ENCODE results near the gene SMIM43.
A peak's percentile ranks its signal among the peaks of the same experiment; 100 is the strongest.

Gene SMIM43

DNA sequence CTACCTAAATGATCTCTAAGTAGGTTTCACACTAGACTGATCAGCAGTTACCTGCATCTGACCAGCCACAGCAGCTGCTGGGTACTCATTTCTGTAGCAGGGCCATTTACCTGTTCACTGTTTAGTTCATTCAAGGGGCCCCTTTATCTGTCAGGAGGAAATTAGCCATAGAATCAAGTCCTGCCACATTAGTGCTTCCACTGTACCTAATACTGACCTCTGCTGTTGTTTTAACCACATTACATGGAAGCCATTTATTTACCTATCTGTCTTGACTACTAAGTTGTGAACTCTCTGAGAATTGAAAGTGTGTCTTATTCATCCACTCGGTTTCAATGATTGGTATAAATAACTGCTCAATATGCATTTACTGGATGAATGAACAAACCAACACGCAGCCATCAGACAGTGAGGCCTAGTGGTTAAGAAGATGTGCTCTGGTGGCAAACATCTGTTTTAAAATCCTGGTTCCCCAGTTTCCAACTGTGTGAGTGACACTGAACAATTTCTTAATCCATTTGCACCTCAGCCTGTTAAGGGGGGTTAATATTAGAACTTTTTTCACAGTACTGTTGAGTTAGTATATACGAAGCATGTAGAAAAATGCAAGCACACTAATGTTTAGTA is 38.2 kb downstream of the SMIM43 start:
- H3K4me3 ChIP-seq (ENCODE audit: low read depth, low read length) = no peak overlapping the region

DNA sequence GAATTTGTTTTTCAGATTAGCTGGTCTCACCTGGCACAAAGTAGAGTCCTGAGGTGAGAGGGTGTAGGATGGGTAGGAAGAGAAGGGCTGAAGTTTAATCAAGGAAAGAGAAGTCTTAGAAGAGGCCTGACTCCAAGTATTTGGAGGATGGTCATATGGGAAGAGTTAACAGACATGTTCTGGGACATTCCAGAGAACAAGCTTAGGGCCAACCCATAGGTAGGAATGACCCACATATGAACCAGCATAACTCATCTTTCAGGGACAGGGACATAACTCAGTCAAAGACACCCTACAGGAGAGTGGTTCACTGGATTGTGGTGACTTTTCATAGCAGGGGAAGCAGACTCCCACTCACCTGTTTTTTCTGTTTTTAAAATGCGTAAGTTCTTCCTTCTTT is 40.3 kb downstream of the SMIM43 start:
- no peak overlapping the region for H3K4me3 ChIP-seq (ENCODE audit: low read depth, low read length)
- TF ChIP-seq, protein P1, sequence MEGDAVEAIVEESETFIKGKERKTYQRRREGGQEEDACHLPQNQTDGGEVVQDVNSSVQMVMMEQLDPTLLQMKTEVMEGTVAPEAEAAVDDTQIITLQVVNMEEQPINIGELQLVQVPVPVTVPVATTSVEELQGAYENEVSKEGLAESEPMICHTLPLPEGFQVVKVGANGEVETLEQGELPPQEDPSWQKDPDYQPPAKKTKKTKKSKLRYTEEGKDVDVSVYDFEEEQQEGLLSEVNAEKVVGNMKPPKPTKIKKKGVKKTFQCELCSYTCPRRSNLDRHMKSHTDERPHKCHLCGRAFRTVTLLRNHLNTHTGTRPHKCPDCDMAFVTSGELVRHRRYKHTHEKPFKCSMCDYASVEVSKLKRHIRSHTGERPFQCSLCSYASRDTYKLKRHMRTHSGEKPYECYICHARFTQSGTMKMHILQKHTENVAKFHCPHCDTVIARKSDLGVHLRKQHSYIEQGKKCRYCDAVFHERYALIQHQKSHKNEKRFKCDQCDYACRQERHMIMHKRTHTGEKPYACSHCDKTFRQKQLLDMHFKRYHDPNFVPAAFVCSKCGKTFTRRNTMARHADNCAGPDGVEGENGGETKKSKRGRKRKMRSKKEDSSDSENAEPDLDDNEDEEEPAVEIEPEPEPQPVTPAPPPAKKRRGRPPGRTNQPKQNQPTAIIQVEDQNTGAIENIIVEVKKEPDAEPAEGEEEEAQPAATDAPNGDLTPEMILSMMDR (IDR thresholded peaks at IDR 0.05; ENCODE audit: borderline replicate concordance, insufficient read depth, low read depth, low read length) = no peak

More for the DNA sequence above, 38.2 kb downstream of the SMIM43 start:
- TF ChIP-seq, protein P1 (IDR thresholded peaks at IDR 0.05; ENCODE audit: borderline replicate concordance, insufficient read depth, low read depth, low read length) = peak; percentile 61

DNA sequence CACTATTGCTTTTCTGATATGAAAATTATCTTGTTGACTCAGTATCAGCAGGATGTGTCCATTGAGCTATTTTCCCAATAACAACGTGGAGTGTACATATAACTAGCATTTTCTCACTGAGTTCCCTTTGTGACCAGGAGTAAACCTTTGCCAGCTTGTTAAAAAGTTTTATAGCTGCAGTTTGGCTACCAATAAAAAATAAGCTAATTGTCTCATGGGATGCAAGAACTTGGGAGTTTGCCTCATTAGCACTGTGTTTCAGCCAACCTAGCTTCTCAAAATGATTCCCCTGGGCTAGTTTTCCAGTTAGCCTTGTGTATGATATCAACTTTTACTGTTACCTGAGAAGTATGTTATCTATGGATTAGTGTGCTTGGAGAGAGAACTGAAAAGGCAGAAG is 43.3 kb downstream of the SMIM43 start:
- no peak overlapping the region for H3K4me3 ChIP-seq (ENCODE audit: low read depth, low read length)
- TF ChIP-seq, protein P1 (IDR thresholded peaks at IDR 0.05; ENCODE audit: borderline replicate concordance, insufficient read depth, low read depth, low read length) = no peak

DNA sequence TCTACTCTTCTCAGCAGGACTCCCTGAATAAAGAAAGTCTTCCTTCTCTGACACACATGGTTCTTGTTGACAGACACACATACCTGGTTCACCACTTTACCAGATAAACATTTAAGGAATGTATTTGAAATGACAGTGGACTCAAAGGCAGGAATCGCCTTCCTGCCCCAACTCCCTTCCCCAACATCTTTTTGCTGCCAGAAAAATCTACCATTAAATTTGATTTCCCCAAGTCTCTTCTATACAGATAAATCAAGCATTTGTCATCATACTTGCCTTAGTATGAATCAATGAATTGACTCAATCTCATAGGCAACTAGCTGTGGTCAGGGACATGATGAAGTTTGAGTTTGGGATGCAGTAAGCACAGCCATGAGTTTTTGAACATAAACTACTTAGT is 44.9 kb downstream of the SMIM43 start:
- H3K4me3 ChIP-seq (ENCODE audit: low read depth, low read length) = no peak overlapping the region
- TF ChIP-seq, protein P1 (IDR thresholded peaks at IDR 0.05; ENCODE audit: borderline replicate concordance, insufficient read depth, low read depth, low read length) = no peak

DNA sequence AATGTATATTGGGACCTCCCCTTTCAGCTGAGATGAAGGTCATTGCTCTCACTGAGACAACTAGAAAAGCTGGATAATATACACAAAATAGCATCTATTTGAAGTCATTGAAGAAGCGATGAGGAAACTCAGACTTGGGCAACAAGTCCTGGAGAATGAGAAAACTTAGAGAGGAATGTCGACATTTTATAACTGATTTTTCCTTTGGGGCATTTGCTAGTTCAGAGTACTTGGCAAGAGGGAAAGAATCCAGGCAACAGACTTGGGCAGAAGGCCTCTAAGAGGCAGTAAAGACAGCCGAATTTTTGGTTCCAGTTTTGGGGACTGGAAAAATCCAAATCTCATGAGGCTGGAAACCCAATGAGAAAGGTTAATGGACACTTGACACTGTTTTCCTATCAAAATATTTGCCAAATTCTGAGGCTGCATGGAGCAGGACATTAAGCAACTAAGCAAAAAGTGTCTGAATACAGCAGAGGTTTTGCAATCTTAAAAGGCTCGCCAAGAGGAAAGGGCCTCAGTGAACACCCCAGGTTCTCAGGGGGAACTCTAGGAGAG is 47.2 kb downstream of the SMIM43 start:
- H3K4me3 ChIP-seq (ENCODE audit: low read depth, low read length) = no peak overlapping the region
- TF ChIP-seq, protein P1 (IDR thresholded peaks at IDR 0.05; ENCODE audit: borderline replicate concordance, insufficient read depth, low read depth, low read length) = no peak

DNA sequence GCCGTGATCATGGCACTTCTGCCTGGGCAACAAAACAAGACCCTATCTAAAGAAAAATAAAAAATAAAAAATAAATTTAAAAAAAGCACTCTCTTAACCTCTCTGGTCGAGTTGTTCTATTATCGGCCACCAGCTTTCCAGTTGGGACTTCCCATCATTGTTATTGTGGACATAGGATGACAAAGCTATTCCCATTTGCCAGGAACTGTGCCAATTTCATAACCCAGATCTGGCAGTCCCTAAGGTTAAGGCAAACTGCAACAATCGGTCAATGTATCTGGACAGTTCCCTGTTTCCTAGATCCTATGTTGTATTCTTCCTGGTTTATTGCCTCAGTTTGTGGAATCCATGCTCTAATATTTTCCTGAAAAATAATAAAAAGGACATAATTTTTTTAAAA is 50.4 kb downstream of the SMIM43 start:
- TF ChIP-seq, protein P1 (IDR thresholded peaks at IDR 0.05; ENCODE audit: borderline replicate concordance, insufficient read depth, low read depth, low read length) = no peak

DNA sequence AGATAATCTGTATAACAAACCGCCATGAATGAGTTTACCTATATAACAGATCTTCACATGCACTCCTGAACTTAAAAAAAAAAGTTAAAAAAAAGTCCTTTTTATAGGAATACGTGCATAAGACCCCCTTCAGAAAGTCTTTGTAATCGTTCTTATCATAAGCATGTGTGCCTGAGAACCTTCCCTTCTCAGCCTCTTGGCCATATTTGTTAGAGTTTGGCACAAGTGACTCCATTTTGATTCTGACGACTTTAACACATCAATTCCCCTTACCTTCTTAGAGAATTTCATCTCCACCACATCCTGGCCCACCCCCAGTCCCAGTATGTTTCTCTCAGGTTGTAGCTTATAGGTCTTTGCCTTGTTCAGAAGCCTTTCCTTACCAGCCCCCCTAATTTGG is 52.2 kb downstream of the SMIM43 start:
- H3K4me3 ChIP-seq (ENCODE audit: low read depth, low read length) = no peak overlapping the region

More for the DNA sequence above, 50.4 kb downstream of the SMIM43 start:
- H3K4me3 ChIP-seq (ENCODE audit: low read depth, low read length) = no peak overlapping the region

More for the DNA sequence above, 52.2 kb downstream of the SMIM43 start:
- TF ChIP-seq, protein P1 (IDR thresholded peaks at IDR 0.05; ENCODE audit: borderline replicate concordance, insufficient read depth, low read depth, low read length) = no peak
